ENCODE measurements around the gene SFMBT1.

DNA sequence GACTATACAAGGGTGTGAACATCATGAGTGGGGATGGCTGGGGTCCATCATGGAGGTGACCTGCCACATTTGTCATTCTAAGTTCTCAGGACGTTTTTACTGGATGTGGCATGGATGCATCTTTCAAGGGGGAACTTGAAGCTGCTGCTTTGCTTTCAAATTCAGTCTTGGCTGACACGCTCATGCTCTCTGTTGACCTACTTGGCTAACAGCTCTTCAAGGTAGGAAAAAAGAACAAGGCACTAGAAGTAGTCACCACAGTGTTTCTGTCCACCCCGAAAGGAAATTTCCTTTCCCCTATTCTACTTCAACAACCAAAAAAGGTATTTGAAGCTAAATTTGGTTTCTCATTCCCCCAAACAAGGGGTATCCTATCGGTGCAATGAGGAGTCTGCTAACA, 163.5 kb downstream of the SFMBT1 start:
- no peak for TF ChIP-seq CTCF (conservative IDR thresholded peaks at IDR 0.05; ENCODE audit: low read depth, low read length)
- TF ChIP-seq EZH2 (IDR thresholded peaks at IDR 0.05; ENCODE audit: borderline replicate concordance, low read depth, low read length, poor library complexity, severe bottlenecking), result no peak
